ENCODE results near the gene XPNPEP1. TPM values are rescaled to one million over a fixed set of nuclear protein-coding genes. Genes with fewer than 3 reads are reported as not detected.

Gene XPNPEP1
- polyA plus RNA-seq, 1 donor (not counting 4 experiments of a cell fraction or from before 2014, with no cell fraction given): 96.2 TPM

- TF ChIP-seq EZH2 (IDR thresholded peaks at IDR 0.05; ENCODE audit: low read length) (no peak), CTCF (optimal IDR thresholded peaks at IDR 0.05 in 1 of 3, IDR thresholded peaks at IDR 0.05 in 1 of 3, conservative IDR thresholded peaks at IDR 0.05 in 1 of 3; ENCODE audit: extremely low read depth in 1 of 3, insufficient read depth in 2 of 3, low read length in 3 of 3) (no peak)
- H3K4me3 ChIP-seq (ENCODE audit: control insufficient read depth in 2 of 3, extremely low read depth in 1 of 3, insufficient read depth in 2 of 3, low read depth in 1 of 3, low read length in 3 of 3): no peak overlapping the region
- dilution Hi-C loops (cut with MboI; ENCODE audit: extremely low pct_ligation_motif_present, low sequenced_read_pairs): no loop called here
- FAIRE-seq: no peak
- no peaks in the 10 kb centered on the region for H3K9me3 ChIP-seq (ENCODE audit: control insufficient read depth, low read depth, low read length)
- no peaks in the 10 kb centered on the region for H3K4me1 ChIP-seq (ENCODE audit: control insufficient read depth, extremely low read depth, insufficient read depth, low read length)
- no peaks in the 10 kb centered on the region for H4K20me1 ChIP-seq (ENCODE audit: control insufficient read depth, extremely low read depth, insufficient read depth, low read length)
- H3K79me2 ChIP-seq (ENCODE audit: control insufficient read depth, insufficient read depth, low read length): no peaks in the 10 kb centered on the region
- H2AFZ ChIP-seq (ENCODE audit: control insufficient read depth, low read length): no peak overlapping the region
- H3K4me2 ChIP-seq (ENCODE audit: control insufficient read depth, extremely low read depth, insufficient read depth, low read depth, low read length): no peak overlapping the region
- no peak for DNase-seq (ENCODE audit: low read depth, low spot score)
- H3K36me3 ChIP-seq (ENCODE audit: control insufficient read depth in 2 of 2, extremely low read depth in 1 of 2, insufficient read depth in 2 of 2, low read length in 2 of 2): no peaks in the 10 kb centered on the region
- no peak overlapping the region for H3K27ac ChIP-seq (ENCODE audit: control insufficient read depth, insufficient read depth, low read length)
- no peaks in the 10 kb centered on the region for H3K27me3 ChIP-seq (ENCODE audit: control insufficient read depth, extremely low read depth, insufficient read depth, low read length)
- H3K9me1 ChIP-seq (ENCODE audit: control insufficient read depth, extremely low read depth, insufficient read depth, low read length): no peaks in the 10 kb centered on the region
- no peak overlapping the region for H3K9ac ChIP-seq (ENCODE audit: control insufficient read depth, extremely low read depth, insufficient read depth, low read length)
These were observed 14.3 kb upstream of the XPNPEP1 start for GRCh38 chr10:109937460-109938065.

- Histone ChIP-seq H3K4me2 (ENCODE audit: control insufficient read depth, extremely low read depth, insufficient read depth, low read depth, low read length) (no peak overlapping the region), H3K4me1 (ENCODE audit: control insufficient read depth, extremely low read depth, insufficient read depth, low read length) (no peaks in the 10 kb centered on the region), H2AFZ (ENCODE audit: control insufficient read depth, low read length) (no peak overlapping the region), H3K27ac (ENCODE audit: control insufficient read depth, insufficient read depth, low read length) (no peak overlapping the region), H3K79me2 (ENCODE audit: control insufficient read depth, insufficient read depth, low read length) (no peaks in the 10 kb centered on the region), H3K27me3 (ENCODE audit: control insufficient read depth, extremely low read depth, insufficient read depth, low read length) (no peaks in the 10 kb centered on the region), H3K4me3 (ENCODE audit: control insufficient read depth in 2 of 3, extremely low read depth in 1 of 3, insufficient read depth in 2 of 3, low read depth in 1 of 3, low read length in 3 of 3) (no peak overlapping the region), H3K9me3 (ENCODE audit: control insufficient read depth, low read depth, low read length) (no peaks in the 10 kb centered on the region), H3K9me1 (ENCODE audit: control insufficient read depth, extremely low read depth, insufficient read depth, low read length) (no peaks in the 10 kb centered on the region), H3K36me3 (ENCODE audit: control insufficient read depth in 2 of 2, extremely low read depth in 1 of 2, insufficient read depth in 2 of 2, low read length in 2 of 2) (no peaks in the 10 kb centered on the region), H4K20me1 (ENCODE audit: control insufficient read depth, extremely low read depth, insufficient read depth, low read length) (no peaks in the 10 kb centered on the region), H3K9ac (ENCODE audit: control insufficient read depth, extremely low read depth, insufficient read depth, low read length) (no peak overlapping the region)
- FAIRE-seq (no peak), DNase-seq (ENCODE audit: low read depth, low spot score) (no peak)
- dilution Hi-C loops (cut with MboI; ENCODE audit: extremely low pct_ligation_motif_present, low sequenced_read_pairs): no loop called here
- TF ChIP-seq CTCF (optimal IDR thresholded peaks at IDR 0.05 in 1 of 3, IDR thresholded peaks at IDR 0.05 in 1 of 3, conservative IDR thresholded peaks at IDR 0.05 in 1 of 3; ENCODE audit: extremely low read depth in 1 of 3, insufficient read depth in 2 of 3, low read length in 3 of 3): no peak
These were observed 11.9 kb upstream of the XPNPEP1 start for GRCh38 chr10:109934958-109935793.
